Thoracic aorta (tissue), 2 donors: ENCODE results near the gene ST8SIA2. TPM values are rescaled to one million over a fixed set of nuclear protein-coding genes. Genes with fewer than 3 reads are reported as not detected.

Source experiments
- ATAC-seq: fragments of 150-250 bp; one replicate; pipeline ENCODE4 v1.8.0; 2017; ENCODE audit warnings: low read depth; ENCODE audit not compliant: insufficient number of reproducible peaks, low FRiP score
- DNase-seq: peaks from one replicate; pipeline ENCODE4 v3.0.0-alpha.2; 2020; ENCODE audit warnings: low spot score
- H3K27ac ChIP-seq, 2 donors: fragments of 200-600 bp; sonication (generic); 1 replicate in 1 of 2; 2 replicates in 1 of 2; pipeline ENCODE4 v1.5.1; 2016; ENCODE audit warnings: mild to moderate bottlenecking in 2 of 2, moderate library complexity in 2 of 2
- H3K27me3 ChIP-seq: fragments of 200-600 bp; sonication (generic); replicated peaks from 2 replicates; pipeline ENCODE4 v1.6.0; 2016; ENCODE audit warnings: mild to moderate bottlenecking; ENCODE audit not compliant: insufficient read depth
- H3K36me3 ChIP-seq: fragments of 200-600 bp; sonication (generic); one replicate; pipeline ENCODE4 v1.5.1; 2016
- H3K4me1 ChIP-seq, 2 donors: fragments of 200-600 bp; sonication (generic); 1 replicate in 1 of 2; 2 replicates in 1 of 2; pipeline versions ENCODE4 v1.5.1 to v1.6.0; 2016; ENCODE audit warnings: low read depth in 2 of 2, mild to moderate bottlenecking in 1 of 2; ENCODE audit not compliant: control insufficient read depth in 1 of 2
- H3K4me3 ChIP-seq: fragments of 200-600 bp; sonication (generic); 2 replicates; pipeline ENCODE4 v1.5.1; 2016; ENCODE audit warnings: mild to moderate bottlenecking
- H3K9me3 ChIP-seq: fragments of 200-600 bp; sonication (generic); 2 replicates; pipeline ENCODE4 v1.5.1; 2016
- total RNA-seq, 2 donors: library from RNA; depleted of rRNA; stranded (reverse); fragments of >200 nt; gene quantifications; one replicate each; pipeline versions ENCODE4 v1.1.0 to v1.2.3, GENCODE V29; 2016
- TF ChIP-seq, protein P1 (sequence below): fragments of 200-600 bp; sonication (generic); IDR thresholded peaks from one replicate; pipeline ENCODE4 v1.5.1; 2019; ENCODE audit warnings: antibody characterized with exemption

Gene ST8SIA2
- total RNA-seq, 2 donors from 2014 or later, result not detected

DNA sequence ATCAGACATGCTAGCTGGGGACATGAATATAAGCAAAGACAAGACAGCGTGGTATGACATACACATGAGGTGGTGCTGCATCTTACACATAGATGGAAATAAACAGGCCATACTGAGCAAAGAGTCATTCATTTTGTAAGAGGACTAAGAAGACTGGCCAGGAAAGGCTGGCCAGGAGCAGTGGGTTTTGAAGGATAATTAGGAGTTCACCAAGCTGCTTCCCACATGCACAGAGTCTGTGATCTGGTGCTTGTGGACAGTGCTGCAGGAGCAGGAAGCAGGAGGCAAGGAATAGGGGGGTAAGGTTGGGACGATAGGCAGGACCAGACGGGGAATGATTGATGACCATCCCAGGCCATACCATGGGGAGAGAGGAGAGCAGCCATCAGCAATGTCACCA, 41.5 kb downstream of the ST8SIA2 start:
- Histone ChIP-seq H3K27ac (no peak overlapping the region), H3K4me1 (no peaks in the 10 kb centered on the region), H3K9me3 (no peaks in the 10 kb centered on the region), H3K27me3 (no peaks in the 10 kb centered on the region), H3K36me3 (no peaks in the 10 kb centered on the region), H3K4me3 (no peak overlapping the region)
- TF ChIP-seq, protein P1, sequence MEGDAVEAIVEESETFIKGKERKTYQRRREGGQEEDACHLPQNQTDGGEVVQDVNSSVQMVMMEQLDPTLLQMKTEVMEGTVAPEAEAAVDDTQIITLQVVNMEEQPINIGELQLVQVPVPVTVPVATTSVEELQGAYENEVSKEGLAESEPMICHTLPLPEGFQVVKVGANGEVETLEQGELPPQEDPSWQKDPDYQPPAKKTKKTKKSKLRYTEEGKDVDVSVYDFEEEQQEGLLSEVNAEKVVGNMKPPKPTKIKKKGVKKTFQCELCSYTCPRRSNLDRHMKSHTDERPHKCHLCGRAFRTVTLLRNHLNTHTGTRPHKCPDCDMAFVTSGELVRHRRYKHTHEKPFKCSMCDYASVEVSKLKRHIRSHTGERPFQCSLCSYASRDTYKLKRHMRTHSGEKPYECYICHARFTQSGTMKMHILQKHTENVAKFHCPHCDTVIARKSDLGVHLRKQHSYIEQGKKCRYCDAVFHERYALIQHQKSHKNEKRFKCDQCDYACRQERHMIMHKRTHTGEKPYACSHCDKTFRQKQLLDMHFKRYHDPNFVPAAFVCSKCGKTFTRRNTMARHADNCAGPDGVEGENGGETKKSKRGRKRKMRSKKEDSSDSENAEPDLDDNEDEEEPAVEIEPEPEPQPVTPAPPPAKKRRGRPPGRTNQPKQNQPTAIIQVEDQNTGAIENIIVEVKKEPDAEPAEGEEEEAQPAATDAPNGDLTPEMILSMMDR, result no peak
- no peak for DNase-seq
- no peak for ATAC-seq

DNA sequence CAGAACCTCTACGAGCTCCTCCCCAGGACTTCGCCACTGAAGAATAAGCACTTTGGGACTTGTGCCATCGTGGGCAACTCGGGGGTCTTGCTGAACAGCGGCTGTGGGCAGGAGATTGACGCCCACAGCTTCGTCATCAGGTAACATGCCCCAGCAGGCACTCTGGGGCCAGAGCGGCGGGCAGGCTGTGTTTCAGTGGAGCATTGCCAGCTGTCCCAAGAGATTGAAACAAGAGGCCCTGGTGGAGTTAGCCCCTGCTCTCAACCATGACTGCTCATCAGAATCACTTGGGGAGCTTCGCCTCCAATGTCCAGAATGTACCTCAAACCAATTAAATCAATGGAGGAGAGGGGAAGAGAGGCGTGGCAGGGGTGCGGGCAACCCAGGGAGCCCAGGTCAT, 44.8 kb downstream of the ST8SIA2 start:
- Histone ChIP-seq H3K9me3 (no peaks in the 10 kb centered on the region), H3K4me3 (no peak overlapping the region), H3K36me3 (no peaks in the 10 kb centered on the region), H3K4me1 (no peaks in the 10 kb centered on the region), H3K27me3 (no peaks in the 10 kb centered on the region), H3K27ac (no peak overlapping the region)
- TF ChIP-seq, protein P1, result no peak
- DNase-seq, result no peak
- no peak for ATAC-seq

DNA sequence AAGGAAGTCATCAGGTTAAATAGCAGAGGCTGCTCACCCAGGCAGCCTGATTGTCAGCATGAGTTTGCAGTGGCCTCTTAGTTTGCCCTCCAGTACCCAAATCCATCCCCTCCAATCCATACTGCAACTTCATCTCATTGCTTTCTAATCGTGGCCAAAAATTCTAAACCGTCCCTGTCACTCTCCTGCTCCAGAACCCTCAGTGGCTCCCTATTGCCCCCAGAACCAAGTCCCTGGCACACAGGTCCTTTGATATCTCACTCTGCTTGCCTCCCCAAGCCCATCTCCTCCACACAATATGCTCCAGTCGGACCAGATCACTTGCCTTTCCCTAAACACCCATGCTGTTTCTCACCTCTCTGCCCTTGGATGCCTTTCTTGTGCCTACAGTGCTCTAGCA, 49.7 kb downstream of the ST8SIA2 start:
- Histone ChIP-seq H3K36me3 (no peaks in the 10 kb centered on the region), H3K4me1 (no peaks in the 10 kb centered on the region), H3K27me3 (no peaks in the 10 kb centered on the region), H3K27ac (no peak overlapping the region), H3K4me3 (no peak overlapping the region), H3K9me3 (no peaks in the 10 kb centered on the region)
- DNase-seq, result no peak
- TF ChIP-seq, protein P1, result no peak
- ATAC-seq, result no peak

DNA sequence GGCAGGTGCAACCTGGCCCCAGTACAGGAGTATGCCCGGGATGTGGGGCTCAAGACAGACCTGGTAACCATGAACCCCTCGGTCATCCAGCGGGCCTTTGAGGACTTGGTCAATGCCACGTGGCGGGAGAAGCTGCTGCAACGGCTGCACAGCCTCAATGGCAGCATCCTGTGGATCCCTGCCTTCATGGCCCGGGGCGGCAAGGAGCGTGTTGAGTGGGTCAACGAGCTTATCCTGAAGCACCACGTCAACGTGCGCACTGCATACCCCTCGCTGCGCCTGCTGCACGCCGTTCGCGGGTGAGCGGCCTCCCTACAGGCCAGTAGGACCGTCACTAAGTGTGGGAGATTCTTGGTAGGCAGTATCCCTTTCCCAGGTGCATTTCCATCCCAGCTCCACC, 51.0 kb downstream of the ST8SIA2 start:
- ATAC-seq, result no peak
- Histone ChIP-seq H3K4me1 (no peaks in the 10 kb centered on the region), H3K27ac (no peak overlapping the region), H3K36me3 (no peaks in the 10 kb centered on the region), H3K27me3 (no peaks in the 10 kb centered on the region), H3K4me3 (no peak overlapping the region), H3K9me3 (no peaks in the 10 kb centered on the region)
- TF ChIP-seq, protein P1, result no peak
- DNase-seq, result no peak

DNA sequence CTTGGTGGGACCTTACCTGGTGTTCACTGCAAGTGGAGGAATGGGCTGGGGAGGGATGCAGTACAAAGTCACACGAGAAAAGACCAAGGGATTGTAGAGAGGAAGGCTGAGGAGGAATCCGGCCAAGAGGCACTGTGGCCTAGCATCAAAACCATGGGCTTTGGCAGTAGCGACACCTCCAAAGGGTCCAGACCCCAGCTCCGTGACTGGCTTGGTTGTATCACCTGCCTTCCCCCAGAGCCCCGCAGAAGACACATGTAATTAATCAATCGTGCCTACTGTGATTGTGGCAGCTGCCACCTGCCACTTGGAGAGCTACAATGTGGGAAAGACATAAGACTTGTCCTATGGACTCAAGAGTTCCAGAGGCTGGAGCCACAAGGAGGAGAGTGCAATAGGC, 54.7 kb downstream of the ST8SIA2 start:
- no peak overlapping the region for H3K4me3 ChIP-seq
- TF ChIP-seq, protein P1, result no peak
- H3K27ac ChIP-seq, result no peak overlapping the region
- no peaks in the 10 kb centered on the region for H3K27me3 ChIP-seq
- no peaks in the 10 kb centered on the region for H3K36me3 ChIP-seq
- no peak for DNase-seq
- no peaks in the 10 kb centered on the region for H3K9me3 ChIP-seq
- ATAC-seq, result no peak
- H3K4me1 ChIP-seq, result no peaks in the 10 kb centered on the region
